Measurements from ENCODE around the gene SIK3. TPM values are rescaled to one million over a fixed set of nuclear protein-coding genes. Genes with fewer than 3 reads are reported as not detected.

The SIK3 gene
- total RNA-seq, 1 experiment from 2014 or later, result 33.3 TPM

DNA sequence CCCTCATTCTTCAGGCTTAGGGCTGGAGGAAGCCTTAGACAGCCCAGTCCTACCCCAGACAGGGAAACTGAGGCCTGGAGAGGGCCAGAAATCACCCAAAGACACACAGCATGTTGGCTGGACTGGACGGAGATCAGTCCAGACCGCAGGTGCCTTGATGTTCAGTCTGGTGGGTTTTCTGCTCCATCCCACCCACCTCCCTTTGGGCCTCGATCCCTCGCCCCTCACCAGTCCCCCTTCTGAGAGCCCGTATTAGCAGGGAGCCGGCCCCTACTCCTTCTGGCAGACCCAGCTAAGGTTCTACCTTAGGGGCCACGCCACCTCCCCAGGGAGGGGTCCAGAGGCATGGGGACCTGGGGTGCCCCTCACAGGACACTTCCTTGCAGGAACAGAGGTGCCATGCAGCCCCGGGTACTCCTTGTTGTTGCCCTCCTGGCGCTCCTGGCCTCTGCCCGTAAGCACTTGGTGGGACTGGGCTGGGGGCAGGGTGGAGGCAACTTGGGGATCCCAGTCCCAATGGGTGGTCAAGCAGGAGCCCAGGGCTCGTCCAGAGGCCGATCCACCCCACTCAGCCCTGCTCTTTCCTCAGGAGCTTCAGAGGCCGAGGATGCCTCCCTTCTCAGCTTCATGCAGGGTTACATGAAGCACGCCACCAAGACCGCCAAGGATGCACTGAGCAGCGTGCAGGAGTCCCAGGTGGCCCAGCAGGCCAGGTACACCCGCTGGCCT, 267.9 kb downstream of the SIK3 start:
- Mint-ChIP-seq H3K27me3 (ENCODE audit: insufficient read depth, unreplicated experiment) (no peaks in the 10 kb centered on the region), H3K4me1 (ENCODE audit: insufficient read depth, unreplicated experiment) (no peaks in the 10 kb centered on the region), H3K4me3 (ENCODE audit: unreplicated experiment) (no peak overlapping the region), H3K36me3 (ENCODE audit: insufficient read depth, unreplicated experiment) (peaks cover 3% of the 10 kb centered on the region), H3K9me3 (ENCODE audit: unreplicated experiment) (no peaks in the 10 kb centered on the region), H3K27ac (ENCODE audit: low read depth, unreplicated experiment) (no peak overlapping the region)
- no peak for DNase-seq (ENCODE audit: unreplicated experiment)
- CTCF ChIA-PET, result interaction anchor here (0.7 kb wide), 1 partner anchor 41 kb away, joined by 3 read pairs; no protein-coding TSS in a partner anchor
- POLR2A ChIA-PET, result interaction anchor here (0.6 kb wide), 1 partner anchor 17 kb away, joined by 3 read pairs; no protein-coding TSS in a partner anchor
- no TSS peak for BruUV-seq (replicated peaks)
- intact Hi-C loops (cut with micrococcal nuclease), result no loop called here
- TF ChIP-seq CTCF (IDR thresholded peaks at IDR 0.05; ENCODE audit: unreplicated experiment), result no peak

DNA sequence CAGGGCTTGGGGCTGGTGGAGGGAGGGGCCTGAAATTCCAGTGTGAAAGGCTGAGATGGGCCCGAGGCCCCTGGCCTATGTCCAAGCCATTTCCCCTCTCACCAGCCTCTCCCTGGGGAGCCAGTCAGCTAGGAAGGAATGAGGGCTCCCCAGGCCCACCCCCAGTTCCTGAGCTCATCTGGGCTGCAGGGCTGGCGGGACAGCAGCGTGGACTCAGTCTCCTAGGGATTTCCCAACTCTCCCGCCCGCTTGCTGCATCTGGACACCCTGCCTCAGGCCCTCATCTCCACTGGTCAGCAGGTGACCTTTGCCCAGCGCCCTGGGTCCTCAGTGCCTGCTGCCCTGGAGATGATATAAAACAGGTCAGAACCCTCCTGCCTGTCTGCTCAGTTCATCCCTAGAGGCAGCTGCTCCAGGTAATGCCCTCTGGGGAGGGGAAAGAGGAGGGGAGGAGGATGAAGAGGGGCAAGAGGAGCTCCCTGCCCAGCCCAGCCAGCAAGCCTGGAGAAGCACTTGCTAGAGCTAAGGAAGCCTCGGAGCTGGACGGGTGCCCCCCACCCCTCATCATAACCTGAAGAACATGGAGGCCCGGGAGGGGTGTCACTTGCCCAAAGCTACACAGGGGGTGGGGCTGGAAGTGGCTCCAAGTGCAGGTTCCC, 268.6 kb downstream of the SIK3 start, which contains the start of gene APOC3:
Gene APOC3 (plus strand): TSS at position 383 of the 659 bp plus-strand sequence. CDS start 676 bp downstream, outside the sequence.
- POLR2A ChIA-PET, result interaction anchor here (0.6 to 1.0 kb wide), 2 partner anchors 10 to 43 kb away, joined by 3 read pairs; no protein-coding TSS in a partner anchor

GRCh38 chr11:116828632-116829524, 269.4 kb downstream of the SIK3 start:
- H3K4me3 Mint-ChIP-seq (ENCODE audit: unreplicated experiment), result no peak overlapping the region
- no peaks in the 10 kb centered on the region for H3K4me1 Mint-ChIP-seq (ENCODE audit: insufficient read depth, unreplicated experiment)
- ChIA-PET CTCF (interaction anchor here (0.6 kb wide), 1 partner anchor 82 kb away, joined by 3 read pairs; no protein-coding TSS in a partner anchor), POLR2A (interaction anchor here (0.6 to 1.0 kb wide), 2 partner anchors 11 to 42 kb away, joined by 3 read pairs; no protein-coding TSS in a partner anchor)
- H3K36me3 Mint-ChIP-seq (ENCODE audit: insufficient read depth, unreplicated experiment), result no peaks in the 10 kb centered on the region
- no peaks in the 10 kb centered on the region for H3K27me3 Mint-ChIP-seq (ENCODE audit: insufficient read depth, unreplicated experiment)
- DNase-seq (ENCODE audit: unreplicated experiment), result no peak
- no peak for TF ChIP-seq CTCF (IDR thresholded peaks at IDR 0.05; ENCODE audit: unreplicated experiment)
- intact Hi-C loops (cut with micrococcal nuclease), result no loop called here
- no peaks in the 10 kb centered on the region for H3K9me3 Mint-ChIP-seq (ENCODE audit: unreplicated experiment)
- no TSS peak for BruUV-seq (replicated peaks)
- no peak overlapping the region for H3K27ac Mint-ChIP-seq (ENCODE audit: low read depth, unreplicated experiment)

More for the DNA sequence above, 268.6 kb downstream of the SIK3 start, which contains the start of gene APOC3:
- intact Hi-C loops (cut with micrococcal nuclease), result no loop called here
- peak; percentile 17 for DNase-seq (ENCODE audit: unreplicated experiment)
- no peaks in the 10 kb centered on the region for H3K27me3 Mint-ChIP-seq (ENCODE audit: insufficient read depth, unreplicated experiment)
- H3K27ac Mint-ChIP-seq (ENCODE audit: low read depth, unreplicated experiment), result no peak within 1 kb of the TSS
- H3K4me3 Mint-ChIP-seq (ENCODE audit: unreplicated experiment), result no peak within 1 kb of the TSS
- H3K36me3 Mint-ChIP-seq (ENCODE audit: insufficient read depth, unreplicated experiment), result no peaks in the 10 kb centered on the region
- H3K4me1 Mint-ChIP-seq (ENCODE audit: insufficient read depth, unreplicated experiment), result no peaks in the 10 kb centered on the region
- BruUV-seq (replicated peaks), result no TSS peak
- CTCF ChIA-PET, result interaction anchor here (0.7 kb wide), 1 partner anchor 40 kb away, joined by 3 read pairs; no protein-coding TSS in a partner anchor
- TF ChIP-seq CTCF (IDR thresholded peaks at IDR 0.05; ENCODE audit: unreplicated experiment), result no peak
- no peaks in the 10 kb centered on the region for H3K9me3 Mint-ChIP-seq (ENCODE audit: unreplicated experiment)
